Activated T-cell treated with anti-CD3 and anti-CD28 coated beads, Interleukin-2, amount 50 U/mL, for 72 hours (primary cell): ENCODE measurements around the gene S100A1. TPM values are rescaled to one million over a fixed set of nuclear protein-coding genes. Genes with fewer than 3 reads are reported as not detected.

ENCODE experiments used
- ATAC-seq, 2 donors: fragments of 150-1000 bp; cut with Tn5 transposase; replicated peaks in 1 of 2; 2 replicates each; pipeline ENCODE4 v1.10.0; 2021; ENCODE audit warnings: moderate library complexity in 2 of 2, mild to moderate bottlenecking in 1 of 2
- DNase-seq, 2 donors: peaks; one replicate each; pipeline ENCODE4 v3.0.0; 2021 to 2022; ENCODE audit warnings: mixed read lengths in 1 of 2
- H3K27ac Mint-ChIP-seq: one replicate; pipeline ENCODE4 v1.8.0; 2022; ENCODE audit warnings: mild to moderate bottlenecking, moderate library complexity, mixed read lengths
- H3K27me3 Mint-ChIP-seq: one replicate; pipeline ENCODE4 v1.8.0; 2022; ENCODE audit warnings: low read depth, mixed read lengths
- H3K36me3 Mint-ChIP-seq, 2 donors: one replicate each; pipeline ENCODE4 v1.8.0; 2022; ENCODE audit warnings: mixed read lengths in 2 of 2, mild to moderate bottlenecking in 1 of 2; ENCODE audit not compliant: insufficient read depth in 2 of 2
- H3K4me1 Mint-ChIP-seq: one replicate; pipeline ENCODE4 v1.8.0; 2022; ENCODE audit warnings: low read depth, mixed read lengths
- H3K4me3 Mint-ChIP-seq, 2 donors: one replicate each; pipeline ENCODE4 v1.8.0; 2022; ENCODE audit warnings: mild to moderate bottlenecking in 2 of 2, mixed read lengths in 2 of 2, moderate library complexity in 2 of 2
- H3K9me3 Mint-ChIP-seq, 2 donors: one replicate each; pipeline ENCODE4 v1.8.0; 2022; ENCODE audit warnings: mixed read lengths in 2 of 2
- total RNA-seq, 2 donors: library from RNA; stranded (reverse); gene quantifications; one replicate each; pipeline ENCODE4 v1.2.3, GENCODE V29; 2022

S100A1 gene
- total RNA-seq, 2 donors from 2014 or later: not detected

GRCh38 chr1:153613406-153613805 lies 14.8 kb upstream of the S100A1 start:
- H3K27me3 Mint-ChIP-seq: no peaks in the 10 kb centered on the region
- H3K27ac Mint-ChIP-seq: no peak overlapping the region
- no peak for ATAC-seq
- H3K4me3 Mint-ChIP-seq: no peak overlapping the region
- no peak for DNase-seq
- H3K4me1 Mint-ChIP-seq: peaks cover 19% of the 10 kb centered on the region
- H3K36me3 Mint-ChIP-seq: no peaks in the 10 kb centered on the region
- H3K9me3 Mint-ChIP-seq: no peaks in the 10 kb centered on the region

- H3K4me3 Mint-ChIP-seq: no peak overlapping the region
- no peak for ATAC-seq
- peaks cover 19% of the 10 kb centered on the region for H3K4me1 Mint-ChIP-seq
- H3K27ac Mint-ChIP-seq: no peak overlapping the region
- H3K9me3 Mint-ChIP-seq: no peaks in the 10 kb centered on the region
- no peaks in the 10 kb centered on the region for H3K27me3 Mint-ChIP-seq
- peaks cover 0 to 1% of the 10 kb centered on the region in 2 donors for H3K36me3 Mint-ChIP-seq
- no peak for DNase-seq
These were observed 13.9 kb upstream of the S100A1 start for GRCh38 chr1:153614189-153614900.

- DNase-seq (no peak), ATAC-seq (no peak)
- no peaks in the 10 kb centered on the region for H3K9me3 Mint-ChIP-seq
- peaks cover 0 to 1% of the 10 kb centered on the region in 2 donors for H3K36me3 Mint-ChIP-seq
- no peaks in the 10 kb centered on the region for H3K27me3 Mint-ChIP-seq
- H3K27ac Mint-ChIP-seq: no peak overlapping the region
- no peak overlapping the region for H3K4me3 Mint-ChIP-seq
- H3K4me1 Mint-ChIP-seq: peaks cover 19% of the 10 kb centered on the region
These were observed 13.3 kb upstream of the S100A1 start for GRCh38 chr1:153614906-153615305.

GRCh38 chr1:153615406-153615805 lies 12.8 kb upstream of the S100A1 start:
- H3K4me3 Mint-ChIP-seq: no peak overlapping the region
- no peak for ATAC-seq
- peaks cover 0 to 1% of the 10 kb centered on the region in 2 donors for H3K36me3 Mint-ChIP-seq
- H3K27ac Mint-ChIP-seq: no peak overlapping the region
- no peak for DNase-seq
- peaks cover 19% of the 10 kb centered on the region for H3K4me1 Mint-ChIP-seq
- H3K9me3 Mint-ChIP-seq: no peaks in the 10 kb centered on the region
- H3K27me3 Mint-ChIP-seq: no peaks in the 10 kb centered on the region

- Mint-ChIP-seq H3K4me1 (peaks cover 19% of the 10 kb centered on the region), H3K27ac (no peak within 1 kb of the TSS), H3K9me3 (no peaks in the 10 kb centered on the region), H3K27me3 (no peaks in the 10 kb centered on the region), H3K36me3 (peaks cover 0 to 1% of the 10 kb centered on the region in 2 donors), H3K4me3 (no peak within 1 kb of the TSS)
- no peak for DNase-seq
- no peak for ATAC-seq
These were observed 11.9 kb upstream of the S100A1 start, which contains the start of gene S100A14 for GRCh38 chr1:153616144-153616916. Gene S100A14 (minus strand): TSS chr1:153616325. CDS start chr1:153615858, 467 bp downstream.

- H3K36me3 Mint-ChIP-seq: peaks cover 0 to 1% of the 10 kb centered on the region in 2 donors
- no peaks in the 10 kb centered on the region for H3K9me3 Mint-ChIP-seq
- H3K4me3 Mint-ChIP-seq: no peak overlapping the region
- no peak overlapping the region for H3K27ac Mint-ChIP-seq
- no peak for DNase-seq
- no peak for ATAC-seq
- H3K27me3 Mint-ChIP-seq: no peaks in the 10 kb centered on the region
- peaks cover 19% of the 10 kb centered on the region for H3K4me1 Mint-ChIP-seq
These were observed 11.3 kb upstream of the S100A1 start for GRCh38 chr1:153616917-153617311.

GRCh38 chr1:153617663-153618062 lies 10.6 kb upstream of the S100A1 start:
- no peak overlapping the region for H3K4me3 Mint-ChIP-seq
- ATAC-seq (peak; percentile 92 to 95), DNase-seq (peak; percentile 77)
- H3K4me1 Mint-ChIP-seq: peaks cover 19% of the 10 kb centered on the region
- H3K27me3 Mint-ChIP-seq: no peaks in the 10 kb centered on the region
- H3K9me3 Mint-ChIP-seq: no peaks in the 10 kb centered on the region
- H3K36me3 Mint-ChIP-seq: peaks cover 0 to 1% of the 10 kb centered on the region in 2 donors
- no peak overlapping the region for H3K27ac Mint-ChIP-seq

GRCh38 chr1:153619171-153619570 lies 9.1 kb upstream of the S100A1 start:
- Mint-ChIP-seq H3K4me3 (no peak overlapping the region), H3K36me3 (peaks cover 0 to 1% of the 10 kb centered on the region in 2 donors), H3K27ac (no peak overlapping the region), H3K9me3 (no peaks in the 10 kb centered on the region), H3K4me1 (peaks cover 19% of the 10 kb centered on the region), H3K27me3 (no peaks in the 10 kb centered on the region)
- no peak for ATAC-seq
- DNase-seq: no peak

- H3K27me3 Mint-ChIP-seq: peaks cover 5% of the 10 kb centered on the region
- ATAC-seq: no peak
These were observed 5.1 kb upstream of the S100A1 start for GRCh38 chr1:153623101-153623500.

GRCh38 chr1:153624965-153625611 lies 3.1 kb upstream of the S100A1 start:
- Mint-ChIP-seq H3K36me3 (no peaks in the 10 kb centered on the region), H3K4me3 (no peak overlapping the region), H3K27me3 (peaks cover 5% of the 10 kb centered on the region), H3K9me3 (no peaks in the 10 kb centered on the region), H3K4me1 (peaks cover 7% of the 10 kb centered on the region), H3K27ac (no peak overlapping the region)
- ATAC-seq (no peak), DNase-seq (no peak)

More at GRCh38 chr1:153623101-153623500, 5.1 kb upstream of the S100A1 start:
- H3K36me3 Mint-ChIP-seq: peaks cover 0 to 1% of the 10 kb centered on the region in 2 donors
- no peaks in the 10 kb centered on the region for H3K9me3 Mint-ChIP-seq
- H3K4me1 Mint-ChIP-seq: peaks cover 7% of the 10 kb centered on the region
- H3K4me3 Mint-ChIP-seq: no peak overlapping the region
- DNase-seq: no peak
- no peak overlapping the region for H3K27ac Mint-ChIP-seq

GRCh38 chr1:153626477-153626903 lies 1.7 kb upstream of the S100A1 start:
- H3K36me3 Mint-ChIP-seq: no peaks in the 10 kb centered on the region
- peaks cover 5% of the 10 kb centered on the region for H3K27me3 Mint-ChIP-seq
- no peak overlapping the region for H3K27ac Mint-ChIP-seq
- H3K4me1 Mint-ChIP-seq: peaks cover 16% of the 10 kb centered on the region
- H3K4me3 Mint-ChIP-seq: no peak overlapping the region
- no peaks in the 10 kb centered on the region for H3K9me3 Mint-ChIP-seq
- ATAC-seq (no peak), DNase-seq (no peak)

- peaks cover 22% of the 10 kb centered on the region for H3K4me1 Mint-ChIP-seq
- H3K27me3 Mint-ChIP-seq: peaks cover 5% of the 10 kb centered on the region
- ATAC-seq (peak; percentile 41 to 52), DNase-seq (peak; percentile 43 to 44)
- H3K4me3 Mint-ChIP-seq: no peak within 1 kb of the TSS
- H3K9me3 Mint-ChIP-seq: no peaks in the 10 kb centered on the region
- no peak within 1 kb of the TSS for H3K27ac Mint-ChIP-seq
- no peaks in the 10 kb centered on the region for H3K36me3 Mint-ChIP-seq
These were observed 1.1 kb upstream of the S100A1 start, which contains the start of gene S100A13 for GRCh38 chr1:153626904-153627714. Gene S100A13 (minus strand): TSS chr1:153627505. CDS start chr1:153626472, 1,033 bp downstream.
